Measurements from ENCODE around the gene C6orf136. TPM values are rescaled to one million over a fixed set of nuclear protein-coding genes. Genes with fewer than 3 reads are reported as not detected.

C6orf136 gene
- total and polyA plus RNA-seq, 9 of the 15 experiments (the other 6 are each of a cell fraction or from before 2014, with no cell fraction given) = 14.1 to 63.1 (median 18.4) TPM

GRCh38 chr6:30647242-30648116 is 546 bp downstream of the C6orf136 start (continued):
- TF ChIP-seq FOXO4 (CRISPR knock-in tag; IDR thresholded peaks at IDR 0.05) (no peak; the same call in 1 of the 2 replicates), PPARD (CRISPR knock-in tag; IDR thresholded peaks at IDR 0.05) (no peak), USF1 (CRISPR knock-in tag; IDR thresholded peaks at IDR 0.05) (peak; percentile 60), HNRNPH1 (optimal IDR thresholded peaks at IDR 0.05; ENCODE audit: low read depth, low read length) (peak; percentile 39), IRF1 (CRISPR knock-in tag; IDR thresholded peaks at IDR 0.05; ENCODE audit: borderline replicate concordance) (no peak), MGA (IDR thresholded peaks at IDR 0.05) (peak; percentile 30), NFRKB (IDR thresholded peaks at IDR 0.05; ENCODE audit: low read depth) (no peak), HEY1 (CRISPR knock-in tag; IDR thresholded peaks at IDR 0.05; ENCODE audit: borderline replicate concordance) (no peak), MIER1 (IDR thresholded peaks at IDR 0.05; ENCODE audit: low read depth) (no peak), ZFP36 (IDR thresholded peaks at IDR 0.05; ENCODE audit: low read depth, low read length, partially characterized antibody) (no peak)
- TF ChIP-seq, protein P1, sequence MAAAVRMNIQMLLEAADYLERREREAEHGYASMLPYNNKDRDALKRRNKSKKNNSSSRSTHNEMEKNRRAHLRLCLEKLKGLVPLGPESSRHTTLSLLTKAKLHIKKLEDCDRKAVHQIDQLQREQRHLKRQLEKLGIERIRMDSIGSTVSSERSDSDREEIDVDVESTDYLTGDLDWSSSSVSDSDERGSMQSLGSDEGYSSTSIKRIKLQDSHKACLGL (CRISPR knock-in tag; IDR thresholded peaks at IDR 0.05; ENCODE audit: borderline replicate concordance, poor library complexity, severe bottlenecking) = no peak

Measured in K562 (cell line).